ENCODE results near the gene INPP5D. TPM values are rescaled to one million over a fixed set of nuclear protein-coding genes. Genes with fewer than 3 reads are reported as not detected.

The INPP5D gene
- polyA plus RNA-seq, 3 donors, result 30.6 to 90.2 (median 54.8) TPM

DNA sequence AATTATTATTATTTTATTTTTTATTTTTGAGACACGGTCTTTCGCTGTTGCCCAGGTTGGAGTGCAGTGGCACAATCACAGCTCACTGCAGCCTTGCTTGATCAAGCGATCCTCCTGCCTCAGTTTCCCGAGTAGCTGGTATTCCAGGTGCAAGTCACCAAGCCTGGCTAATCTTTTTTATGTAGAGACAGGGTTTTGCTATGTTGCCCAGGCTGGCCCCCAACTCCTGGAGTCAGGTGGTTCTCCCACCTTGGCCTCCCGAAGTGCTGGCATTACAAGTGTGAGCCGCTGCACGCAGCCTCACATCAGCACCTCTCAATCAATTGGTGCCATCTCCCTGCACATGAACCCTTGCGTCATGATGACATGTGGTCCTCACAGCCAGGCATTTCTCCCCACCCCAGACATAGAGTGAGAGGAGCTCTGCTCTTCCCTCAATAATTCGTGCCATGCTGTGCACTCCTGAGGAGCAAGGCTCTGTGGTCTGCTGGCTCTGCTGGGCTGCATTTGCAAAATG is 5.9 kb downstream of the INPP5D start:
- H3K4me1 Mint-ChIP-seq, result peaks cover 68% of the 10 kb centered on the region
- Histone ChIP-seq H3K27me3 (ENCODE audit: control insufficient read depth in 2 of 2, insufficient read depth in 2 of 2, low read length in 2 of 2) (no peaks in the 10 kb centered on the region), H3K4me1 (ENCODE audit: control insufficient read depth in 1 of 2, insufficient read depth in 2 of 2, low read length in 2 of 2) (peaks cover 57 to 82% of the 10 kb centered on the region in 2 donors), H4K20me1 (ENCODE audit: insufficient read depth, low read length) (peaks cover 99% of the 10 kb centered on the region), H3K4me2 (replicated peaks; ENCODE audit: extremely low read depth, low read length, poor library complexity, severe bottlenecking) (no peak overlapping the region), H3K9me3 (replicated peaks in 1 of 2; ENCODE audit: control insufficient read depth in 1 of 2, insufficient read depth in 1 of 2, low read length in 2 of 2) (no peaks in the 10 kb centered on the region), H3K36me3 (replicated peaks in 1 of 2; ENCODE audit: control insufficient read depth in 1 of 2, insufficient read depth in 2 of 2, low read length in 2 of 2) (peaks cover 17 to 32% of the 10 kb centered on the region in 2 donors), H3K4me3 (replicated peaks in 1 of 3; ENCODE audit: low read depth in 2 of 3, low read length in 3 of 3) (no peak overlapping the region), H3K9ac (ENCODE audit: insufficient read depth, low read length, poor library complexity, severe bottlenecking) (no peak overlapping the region), H2AFZ (ENCODE audit: insufficient read depth, low read depth, low read length, poor library complexity, severe bottlenecking) (no peak overlapping the region), H3K79me2 (ENCODE audit: insufficient read depth, low read length) (peaks cover 100% of the 10 kb centered on the region), H3K27ac (ENCODE audit: low read depth in 1 of 2, low read length in 2 of 2) (peak overlapping the region in 1 of 2 donors; percentile 52)
- peaks cover 26 to 40% of the 10 kb centered on the region in 2 donors for H3K36me3 Mint-ChIP-seq
- WGBS (ENCODE audit: insufficient coverage), result 93% methylated on average over 9 of the region's 9 CpGs
- intact Hi-C loops (cut with micrococcal nuclease), result no loop called here
- peak overlapping the region in 1 of 7 donors; percentile 40 for H3K27ac Mint-ChIP-seq
- no peak for DNase-seq
- peaks cover 0 to 5% (median 0%) of the 10 kb centered on the region in 7 donors for H3K9me3 Mint-ChIP-seq
- H3K27me3 Mint-ChIP-seq (ENCODE audit: low read depth in 3 of 3), result no peaks in the 10 kb centered on the region
- no peak for TF ChIP-seq CTCF (IDR thresholded peaks at IDR 0.05)
- no peak overlapping the region for H3K4me3 Mint-ChIP-seq

- Histone ChIP-seq H3K79me2 (ENCODE audit: insufficient read depth, low read length) (peaks cover 100% of the 10 kb centered on the region), H3K4me3 (replicated peaks in 1 of 3; ENCODE audit: low read depth in 2 of 3, low read length in 3 of 3) (no peak overlapping the region), H3K27ac (ENCODE audit: low read depth in 1 of 2, low read length in 2 of 2) (peak overlapping the region; percentile 37 to 59), H3K27me3 (ENCODE audit: control insufficient read depth in 2 of 2, insufficient read depth in 2 of 2, low read length in 2 of 2) (no peaks in the 10 kb centered on the region), H3K9me3 (replicated peaks in 1 of 2; ENCODE audit: control insufficient read depth in 1 of 2, insufficient read depth in 1 of 2, low read length in 2 of 2) (no peaks in the 10 kb centered on the region), H2AFZ (ENCODE audit: insufficient read depth, low read depth, low read length, poor library complexity, severe bottlenecking) (no peak overlapping the region), H3K36me3 (replicated peaks in 1 of 2; ENCODE audit: control insufficient read depth in 1 of 2, insufficient read depth in 2 of 2, low read length in 2 of 2) (peaks cover 27 to 53% of the 10 kb centered on the region in 2 donors), H3K4me2 (replicated peaks; ENCODE audit: extremely low read depth, low read length, poor library complexity, severe bottlenecking) (no peak overlapping the region), H3K4me1 (ENCODE audit: control insufficient read depth in 1 of 2, insufficient read depth in 2 of 2, low read length in 2 of 2) (peaks cover 48 to 70% of the 10 kb centered on the region in 2 donors), H4K20me1 (ENCODE audit: insufficient read depth, low read length) (peaks cover 93% of the 10 kb centered on the region), H3K9ac (ENCODE audit: insufficient read depth, low read length, poor library complexity, severe bottlenecking) (no peak overlapping the region)
- Mint-ChIP-seq H3K36me3 (peaks cover 37 to 44% of the 10 kb centered on the region in 2 donors), H3K27ac (peak overlapping the region; percentile 14 to 88 (median 65)), H3K4me3 (no peak overlapping the region), H3K27me3 (ENCODE audit: low read depth in 3 of 3) (no peaks in the 10 kb centered on the region), H3K9me3 (peaks cover 0 to 9% (median 4%) of the 10 kb centered on the region in 7 donors), H3K4me1 (peaks cover 49% of the 10 kb centered on the region)
- no peak for TF ChIP-seq CTCF (IDR thresholded peaks at IDR 0.05)
- intact Hi-C loops (cut with micrococcal nuclease), result no loop called here
- no peak for DNase-seq
- 81% methylated on average over 8 of the region's 9 CpGs for WGBS (ENCODE audit: insufficient coverage)
These were observed 8.7 kb downstream of the INPP5D start for GRCh38 chr2:233068762-233069418.

Measured in CD14-positive monocyte (primary cell).